ENCODE results near the gene TRIM17. TPM values are rescaled to one million over a fixed set of nuclear protein-coding genes. Genes with fewer than 3 reads are reported as not detected.
A peak's percentile ranks its signal among the peaks of the same experiment; 100 is the strongest.

The TRIM17 gene
- 0.27 TPM for total RNA-seq
- polyA plus RNA-seq (ENCODE audit: insufficient read depth in 1 of 8, insufficient read length in 8 of 8, low replicate concordance in 1 of 8): 1 to 10 TPM in 1 of 8 donors, under 1 TPM in 7; 0.31 to 1.0 (median 0.60) TPM
- long read RNA-seq, donor 1: 0 reads
- long read RNA-seq, donor 2: 0 reads
- long read RNA-seq, donor 3: 0 reads
- long read RNA-seq, donor 4: 0 reads
- long read RNA-seq, donor 5: 0 reads
- long read RNA-seq, donor 6: 0 reads
- long read RNA-seq, donor 7: 0 reads
- long read RNA-seq, donor 8: 0 reads
- long read RNA-seq, donor 9: 0 reads
- long read RNA-seq, donor 10: 0 reads
- long read RNA-seq, donor 11: 0 reads

- no peaks in the 10 kb centered on the region for H3K36me3 ChIP-seq (ENCODE audit: control insufficient read depth, insufficient read depth, low read length)
- peaks cover 23% of the 10 kb centered on the region for H3K4me1 ChIP-seq (ENCODE audit: control insufficient read depth, insufficient read depth, low read length)
- DNase-seq: peak; percentile 30
- H3K4me3 ChIP-seq (ENCODE audit: low read length): peak within 1 kb of the TSS; percentile 30
- no peak within 1 kb of the TSS for H3K27ac ChIP-seq (ENCODE audit: low read length)
- no peaks in the 10 kb centered on the region for H3K9me3 ChIP-seq (replicated peaks; ENCODE audit: control insufficient read depth, low read depth, low read length)
- peaks cover 45% of the 10 kb centered on the region for H3K27me3 ChIP-seq (ENCODE audit: control insufficient read depth, insufficient read depth, low read length)
- under 1% methylated on average over 52 of the region's 59 CpGs for WGBS (ENCODE audit: insufficient coverage)
Measured at GRCh38 chr1:228416217-228416933, at the start of gene TRIM17. TSS of gene TRIM17 (minus strand) at chr1:228416861. CDS start at chr1:228415072, 1,789 bp downstream.

GRCh38 chr1:228465571-228466146 lies 49.0 kb upstream of the TRIM17 start:
- no peaks in the 10 kb centered on the region for H3K9me3 ChIP-seq (replicated peaks; ENCODE audit: control insufficient read depth, low read depth, low read length)
- no peak for DNase-seq
- no peak overlapping the region for H3K27ac ChIP-seq (ENCODE audit: low read length)
- WGBS (ENCODE audit: insufficient coverage): 70% methylated on average over 6 of the region's 8 CpGs
- peaks cover 76% of the 10 kb centered on the region for H3K27me3 ChIP-seq (ENCODE audit: control insufficient read depth, insufficient read depth, low read length)
- H3K36me3 ChIP-seq (ENCODE audit: control insufficient read depth, insufficient read depth, low read length): no peaks in the 10 kb centered on the region
- H3K4me1 ChIP-seq (ENCODE audit: control insufficient read depth, insufficient read depth, low read length): peaks cover 11% of the 10 kb centered on the region
- no peak overlapping the region for H3K4me3 ChIP-seq (ENCODE audit: low read length)

- Histone ChIP-seq H3K4me3 (ENCODE audit: low read length) (peak overlapping the region; percentile 38), H3K9me3 (replicated peaks; ENCODE audit: control insufficient read depth, low read depth, low read length) (no peaks in the 10 kb centered on the region), H3K27ac (ENCODE audit: low read length) (no peak overlapping the region), H3K4me1 (ENCODE audit: control insufficient read depth, insufficient read depth, low read length) (peaks cover 11% of the 10 kb centered on the region), H3K27me3 (ENCODE audit: control insufficient read depth, insufficient read depth, low read length) (peaks cover 73% of the 10 kb centered on the region), H3K36me3 (ENCODE audit: control insufficient read depth, insufficient read depth, low read length) (no peaks in the 10 kb centered on the region)
- WGBS (ENCODE audit: insufficient coverage): 4% methylated on average over 3 of the region's 13 CpGs
- no peak for DNase-seq
Measured at GRCh38 chr1:228465141-228465540, 48.5 kb upstream of the TRIM17 start.

- Histone ChIP-seq H3K27ac (ENCODE audit: low read length) (no peak overlapping the region), H3K36me3 (ENCODE audit: control insufficient read depth, insufficient read depth, low read length) (no peaks in the 10 kb centered on the region), H3K4me3 (ENCODE audit: low read length) (peak overlapping the region; percentile 38), H3K27me3 (ENCODE audit: control insufficient read depth, insufficient read depth, low read length) (peaks cover 72% of the 10 kb centered on the region), H3K9me3 (replicated peaks; ENCODE audit: control insufficient read depth, low read depth, low read length) (no peaks in the 10 kb centered on the region), H3K4me1 (ENCODE audit: control insufficient read depth, insufficient read depth, low read length) (peaks cover 12% of the 10 kb centered on the region)
- 0% methylated on average over 24 of the region's 33 CpGs for WGBS (ENCODE audit: insufficient coverage)
- DNase-seq: peak; percentile 92
Measured at GRCh38 chr1:228464487-228464983, 47.9 kb upstream of the TRIM17 start.

GRCh38 chr1:228463559-228464455 lies 47.1 kb upstream of the TRIM17 start:
- no peak overlapping the region for H3K27ac ChIP-seq (ENCODE audit: low read length)
- H3K4me1 ChIP-seq (ENCODE audit: control insufficient read depth, insufficient read depth, low read length): peaks cover 19% of the 10 kb centered on the region
- under 1% methylated on average over 21 of the region's 56 CpGs for WGBS (ENCODE audit: insufficient coverage)
- H3K36me3 ChIP-seq (ENCODE audit: control insufficient read depth, insufficient read depth, low read length): no peaks in the 10 kb centered on the region
- peak overlapping the region; percentile 38 for H3K4me3 ChIP-seq (ENCODE audit: low read length)
- no peak for DNase-seq
- H3K9me3 ChIP-seq (replicated peaks; ENCODE audit: control insufficient read depth, low read depth, low read length): no peaks in the 10 kb centered on the region
- peaks cover 71% of the 10 kb centered on the region for H3K27me3 ChIP-seq (ENCODE audit: control insufficient read depth, insufficient read depth, low read length)

- H3K4me3 ChIP-seq (ENCODE audit: low read length): no peak overlapping the region
- H3K27me3 ChIP-seq (ENCODE audit: control insufficient read depth, insufficient read depth, low read length): peaks cover 64% of the 10 kb centered on the region
Measured at GRCh38 chr1:228463009-228463558, 46.4 kb upstream of the TRIM17 start.

GRCh38 chr1:228462560-228462959 lies 45.9 kb upstream of the TRIM17 start:
- H3K36me3 ChIP-seq (ENCODE audit: control insufficient read depth, insufficient read depth, low read length): no peaks in the 10 kb centered on the region
- H3K4me1 ChIP-seq (ENCODE audit: control insufficient read depth, insufficient read depth, low read length): peaks cover 25% of the 10 kb centered on the region
- 67% methylated on average over 1 of the region's 5 CpGs for WGBS (ENCODE audit: insufficient coverage)
- no peak overlapping the region for H3K27ac ChIP-seq (ENCODE audit: low read length)
- H3K9me3 ChIP-seq (replicated peaks; ENCODE audit: control insufficient read depth, low read depth, low read length): no peaks in the 10 kb centered on the region
- DNase-seq: no peak
- no peak overlapping the region for H3K4me3 ChIP-seq (ENCODE audit: low read length)
- peaks cover 59% of the 10 kb centered on the region for H3K27me3 ChIP-seq (ENCODE audit: control insufficient read depth, insufficient read depth, low read length)

More at GRCh38 chr1:228463009-228463558, 46.4 kb upstream of the TRIM17 start:
- Histone ChIP-seq H3K27ac (ENCODE audit: low read length) (no peak overlapping the region), H3K4me1 (ENCODE audit: control insufficient read depth, insufficient read depth, low read length) (peaks cover 25% of the 10 kb centered on the region), H3K36me3 (ENCODE audit: control insufficient read depth, insufficient read depth, low read length) (no peaks in the 10 kb centered on the region), H3K9me3 (replicated peaks; ENCODE audit: control insufficient read depth, low read depth, low read length) (no peaks in the 10 kb centered on the region)
- 39% methylated on average over 3 of the region's 7 CpGs for WGBS (ENCODE audit: insufficient coverage)
- no peak for DNase-seq

GRCh38 chr1:228460821-228461220 lies 44.2 kb upstream of the TRIM17 start:
- no peak for DNase-seq
- WGBS (ENCODE audit: insufficient coverage): no CpG with 5 or more reads among the region's 2 CpGs
- no peak overlapping the region for H3K4me3 ChIP-seq (ENCODE audit: low read length)
- peaks cover 29% of the 10 kb centered on the region for H3K4me1 ChIP-seq (ENCODE audit: control insufficient read depth, insufficient read depth, low read length)
- no peak overlapping the region for H3K27ac ChIP-seq (ENCODE audit: low read length)
- no peaks in the 10 kb centered on the region for H3K9me3 ChIP-seq (replicated peaks; ENCODE audit: control insufficient read depth, low read depth, low read length)
- H3K27me3 ChIP-seq (ENCODE audit: control insufficient read depth, insufficient read depth, low read length): peaks cover 43% of the 10 kb centered on the region
- H3K36me3 ChIP-seq (ENCODE audit: control insufficient read depth, insufficient read depth, low read length): no peaks in the 10 kb centered on the region

All from muscle of leg (tissue), 16 donors.